Measurements from ENCODE around the gene HRH3.

DNA sequence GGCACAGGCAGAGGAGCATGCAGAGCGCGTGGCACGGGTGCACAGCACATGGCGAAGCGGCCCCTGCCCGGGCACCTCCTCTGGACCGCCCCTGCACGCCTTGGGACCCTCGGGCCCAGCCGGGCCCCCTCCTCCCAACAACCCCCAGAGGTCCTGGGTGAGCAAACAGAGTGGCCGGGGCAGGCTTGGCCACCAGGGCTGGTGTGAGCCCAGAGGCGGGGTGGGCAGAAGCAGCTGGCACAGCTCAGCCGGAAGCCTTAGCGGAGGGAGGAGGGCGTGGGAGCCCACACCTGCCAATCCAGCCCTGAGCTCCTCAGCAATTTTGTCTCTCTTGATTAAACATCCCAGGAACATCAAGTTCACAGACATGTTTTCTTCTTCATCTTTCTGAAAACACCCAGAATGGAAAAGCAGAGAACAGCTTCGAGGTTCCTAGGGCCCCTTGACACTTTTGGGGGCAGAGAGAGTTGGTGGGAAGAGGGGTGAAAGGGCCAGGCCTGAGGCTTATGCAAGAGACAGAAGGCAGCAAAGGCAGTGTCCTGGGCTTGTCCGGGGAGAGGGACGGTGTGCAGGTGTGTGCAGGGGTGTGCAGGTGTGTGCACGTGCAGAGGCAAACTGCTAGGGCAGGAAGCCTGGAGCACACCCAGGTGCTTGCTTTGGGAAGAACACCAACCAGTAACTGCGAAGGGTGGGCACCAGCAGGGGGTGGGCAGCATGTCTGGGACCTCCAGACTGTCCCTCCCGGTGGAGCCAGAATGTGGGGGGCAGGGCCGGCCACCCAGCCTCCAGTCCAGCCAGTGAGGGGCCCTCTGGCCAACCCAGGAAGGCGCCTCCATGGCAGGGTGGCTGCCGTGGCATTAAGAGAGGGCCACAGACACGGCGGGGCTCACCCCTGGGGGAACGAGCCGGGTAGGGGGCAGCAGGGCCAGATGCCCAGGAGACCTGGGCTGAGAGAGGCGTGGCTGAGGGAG is 4.8 kb downstream of the HRH3 start:
- no peak for TF ChIP-seq TARDBP (IDR thresholded peaks at IDR 0.05)
- TF ChIP-seq BHLHE40 (IDR thresholded peaks at IDR 0.05; ENCODE audit: borderline replicate concordance) = no peak
- TF ChIP-seq SP1 (IDR thresholded peaks at IDR 0.05) = no peak

Measured in HEK293T (cell line).